Measurements from ENCODE around the gene INO80D. TPM values are rescaled to one million over a fixed set of nuclear protein-coding genes. Genes with fewer than 3 reads are reported as not detected.
"Not testable (repeated sequence)": the region's sequence is repeated elsewhere in the genome, so short reads cannot be mapped to it uniquely, and the experiment has no call there.

Gene INO80D, protein sequence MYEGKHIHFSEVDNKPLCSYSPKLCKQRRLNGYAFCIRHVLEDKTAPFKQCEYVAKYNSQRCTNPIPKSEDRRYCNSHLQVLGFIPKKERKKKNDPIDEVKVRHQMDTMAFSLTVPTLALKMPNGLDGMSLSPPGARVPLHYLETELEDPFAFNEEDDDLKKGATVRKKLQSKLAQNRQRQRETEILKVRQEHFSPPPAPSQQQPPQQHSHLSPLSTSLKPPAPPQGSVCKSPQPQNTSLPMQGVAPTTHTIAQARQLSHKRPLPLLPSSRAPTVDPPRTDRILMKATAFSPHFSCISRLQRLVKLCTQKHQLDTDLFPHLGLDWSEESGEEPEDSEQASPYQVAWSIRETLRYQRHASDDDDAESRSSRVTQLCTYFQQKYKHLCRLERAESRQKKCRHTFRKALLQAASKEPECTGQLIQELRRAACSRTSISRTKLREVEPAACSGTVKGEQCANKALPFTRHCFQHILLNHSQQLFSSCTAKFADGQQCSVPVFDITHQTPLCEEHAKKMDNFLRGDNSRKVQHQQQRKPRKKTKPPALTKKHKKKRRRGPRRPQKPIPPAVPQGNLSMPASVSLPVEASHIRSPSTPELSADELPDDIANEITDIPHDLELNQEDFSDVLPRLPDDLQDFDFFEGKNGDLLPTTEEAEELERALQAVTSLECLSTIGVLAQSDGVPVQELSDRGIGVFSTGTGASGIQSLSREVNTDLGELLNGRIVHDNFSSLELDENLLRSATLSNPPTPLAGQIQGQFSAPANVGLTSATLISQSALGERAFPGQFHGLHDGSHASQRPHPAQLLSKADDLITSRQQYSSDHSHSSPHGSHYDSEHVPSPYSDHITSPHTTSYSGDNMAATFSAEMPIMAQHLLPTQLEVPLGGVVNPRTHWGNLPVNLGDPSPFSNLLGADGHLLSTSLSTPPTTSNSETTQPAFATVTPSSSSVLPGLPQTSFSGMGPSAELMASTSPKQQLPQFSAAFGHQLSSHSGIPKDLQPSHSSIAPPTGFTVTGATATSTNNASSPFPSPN
- polyA plus RNA-seq (2011; rRNA removed): 3.3 and 3.6 TPM in 2 replicates
- 20.4 and 24.9 TPM in 2 replicates for polyA minus RNA-seq (2011; rRNA and poly(A)+ RNA removed)

DNA sequence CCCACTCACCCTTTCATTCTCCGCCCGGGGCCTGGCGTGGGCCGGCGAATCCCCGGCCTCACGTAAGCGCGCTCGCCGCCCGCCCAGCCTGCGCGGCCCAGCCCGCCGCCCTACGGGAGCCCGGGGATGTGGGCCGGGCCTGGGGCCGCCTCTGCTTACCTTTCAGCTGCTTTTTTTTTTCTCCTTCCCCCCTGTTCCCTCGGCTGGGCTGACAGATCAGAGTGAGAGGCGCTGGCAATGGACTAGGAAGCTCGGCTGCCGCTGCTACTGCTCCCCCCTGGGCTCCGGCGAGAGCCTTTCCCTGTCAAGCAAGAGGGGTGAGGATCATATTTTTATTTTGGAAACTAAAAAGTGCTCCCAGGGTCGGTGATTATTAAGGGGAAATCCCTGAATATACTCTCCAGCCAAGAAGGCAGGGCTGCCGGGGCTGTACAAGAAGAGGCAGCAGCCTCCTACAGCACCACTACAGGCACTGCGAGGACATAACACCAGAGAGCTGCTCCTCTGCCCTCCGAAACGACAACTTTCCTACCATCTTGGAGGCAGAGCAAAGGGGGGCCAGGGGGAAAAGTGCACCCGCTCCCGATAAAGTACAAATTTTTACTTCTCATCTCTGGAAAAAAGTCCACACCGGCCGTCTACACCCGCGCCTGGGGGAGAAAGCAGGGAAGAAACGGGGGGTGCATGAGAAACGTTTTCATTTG lies at the start of gene INO80D:
Gene INO80D, minus strand, starts transcription at position 433 of the 704 bp plus-strand sequence. CDS start 23,158 bp downstream, outside the sequence.
- TF ChIP-seq, protein P1, sequence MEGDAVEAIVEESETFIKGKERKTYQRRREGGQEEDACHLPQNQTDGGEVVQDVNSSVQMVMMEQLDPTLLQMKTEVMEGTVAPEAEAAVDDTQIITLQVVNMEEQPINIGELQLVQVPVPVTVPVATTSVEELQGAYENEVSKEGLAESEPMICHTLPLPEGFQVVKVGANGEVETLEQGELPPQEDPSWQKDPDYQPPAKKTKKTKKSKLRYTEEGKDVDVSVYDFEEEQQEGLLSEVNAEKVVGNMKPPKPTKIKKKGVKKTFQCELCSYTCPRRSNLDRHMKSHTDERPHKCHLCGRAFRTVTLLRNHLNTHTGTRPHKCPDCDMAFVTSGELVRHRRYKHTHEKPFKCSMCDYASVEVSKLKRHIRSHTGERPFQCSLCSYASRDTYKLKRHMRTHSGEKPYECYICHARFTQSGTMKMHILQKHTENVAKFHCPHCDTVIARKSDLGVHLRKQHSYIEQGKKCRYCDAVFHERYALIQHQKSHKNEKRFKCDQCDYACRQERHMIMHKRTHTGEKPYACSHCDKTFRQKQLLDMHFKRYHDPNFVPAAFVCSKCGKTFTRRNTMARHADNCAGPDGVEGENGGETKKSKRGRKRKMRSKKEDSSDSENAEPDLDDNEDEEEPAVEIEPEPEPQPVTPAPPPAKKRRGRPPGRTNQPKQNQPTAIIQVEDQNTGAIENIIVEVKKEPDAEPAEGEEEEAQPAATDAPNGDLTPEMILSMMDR (IDR thresholded peaks at IDR 0.05; ENCODE audit: insufficient read depth, low read depth, low read length): peak; percentile 60
- POLR2A ChIA-PET: interaction anchor here (1.0 kb wide), 1 partner anchor 127 kb away, joined by 3 read pairs; a partner anchor contains a TSS
- Histone ChIP-seq H3K27me3 (ENCODE audit: control insufficient read depth, insufficient read depth, low read length) (no peaks in the 10 kb centered on the region), H3K36me3 (ENCODE audit: control insufficient read depth, insufficient read depth, low read length) (no peaks in the 10 kb centered on the region), H3K4me3 (ENCODE audit: low read depth, low read length) (peak within 1 kb of the TSS; percentile 53)
- DNase-seq (ENCODE audit: low read depth): peak; percentile 27
- CTCF ChIA-PET: interaction anchor here (0.6 to 1.8 kb wide), 5 partner anchors 9 to 16 kb away, joined by 3 to 5 read pairs (median 3); no protein-coding TSS in a partner anchor

DNA sequence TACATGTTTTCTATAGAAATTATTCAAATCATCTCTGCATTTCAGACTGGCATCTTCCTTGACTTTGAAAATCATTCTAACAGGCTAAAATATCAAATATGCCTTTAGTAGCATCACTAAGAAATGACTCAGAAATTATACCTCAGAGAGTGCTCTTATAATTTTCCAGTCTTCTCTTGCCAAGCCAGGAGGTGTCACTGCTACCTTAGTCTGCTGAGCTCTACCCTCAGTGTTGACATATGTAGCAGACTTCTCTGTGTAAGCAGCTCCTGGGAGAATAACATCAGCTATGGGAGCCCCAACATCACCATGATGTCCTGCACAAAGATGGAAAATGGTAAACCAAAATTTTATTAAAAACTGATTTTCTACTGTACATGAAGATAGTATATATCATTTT lies 41.7 kb upstream of the INO80D start:
- no peak for DNase-seq (ENCODE audit: low read depth)
- ChIA-PET POLR2A (no interaction called here), CTCF (no interaction called here)

DNA sequence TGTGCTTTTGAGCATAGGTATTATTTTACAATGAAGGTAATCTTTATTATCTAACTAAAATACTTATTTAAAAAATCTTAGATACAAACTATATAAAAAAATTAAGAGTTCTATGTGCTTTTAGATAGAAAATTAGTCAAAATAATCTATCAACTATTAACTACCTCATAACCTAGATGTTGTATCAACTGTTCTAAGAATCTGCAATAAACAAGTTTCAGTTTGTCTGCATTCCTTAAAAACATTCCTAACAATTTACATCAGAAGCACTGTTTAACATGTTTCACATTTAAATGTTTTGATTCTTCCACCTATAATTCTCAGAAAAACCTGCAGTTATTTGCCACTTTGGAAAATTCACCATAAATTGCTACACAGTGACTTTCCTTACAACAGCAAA lies 39.9 kb upstream of the INO80D start:
- TF ChIP-seq, protein P1 (IDR thresholded peaks at IDR 0.05; ENCODE audit: insufficient read depth, low read depth, low read length): no peak
- Histone ChIP-seq H3K36me3 (ENCODE audit: control insufficient read depth, insufficient read depth, low read length) (peaks cover 3% of the 10 kb centered on the region), H3K27me3 (ENCODE audit: control insufficient read depth, insufficient read depth, low read length) (no peaks in the 10 kb centered on the region), H3K4me3 (ENCODE audit: low read depth, low read length) (no peak overlapping the region)
- DNase-seq (ENCODE audit: low read depth): no peak
- POLR2A ChIA-PET: no interaction called here
- CTCF ChIA-PET: no interaction called here

More for the DNA sequence above, 41.7 kb upstream of the INO80D start:
- TF ChIP-seq, protein P1 (IDR thresholded peaks at IDR 0.05; ENCODE audit: insufficient read depth, low read depth, low read length): no peak
- Histone ChIP-seq H3K27me3 (ENCODE audit: control insufficient read depth, insufficient read depth, low read length) (no peaks in the 10 kb centered on the region), H3K4me3 (ENCODE audit: low read depth, low read length) (no peak overlapping the region), H3K36me3 (ENCODE audit: control insufficient read depth, insufficient read depth, low read length) (peaks cover 3% of the 10 kb centered on the region)

DNA sequence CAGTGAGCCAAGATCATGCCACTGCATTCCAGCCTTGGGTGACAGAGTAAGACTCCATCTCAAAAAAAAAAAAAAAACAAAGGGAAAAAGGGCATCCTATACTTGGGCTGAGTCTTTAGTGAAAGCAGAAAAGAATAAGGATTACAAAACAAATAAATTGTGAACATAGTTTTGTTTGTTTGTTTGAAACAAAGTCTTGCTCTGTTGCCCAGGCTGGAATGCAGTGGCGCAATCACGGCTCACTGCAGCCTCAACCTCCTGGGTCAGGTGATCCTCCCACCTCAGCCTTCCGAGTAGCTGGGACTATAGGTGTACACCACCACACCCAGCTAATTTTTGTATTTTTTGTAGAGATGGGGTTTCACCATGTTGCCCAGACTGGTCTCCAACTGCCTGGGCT lies 36.6 kb upstream of the INO80D start:
- H3K27me3 ChIP-seq (ENCODE audit: control insufficient read depth, insufficient read depth, low read length); H3K36me3 ChIP-seq (ENCODE audit: control insufficient read depth, insufficient read depth, low read length); DNase-seq (ENCODE audit: low read depth); H3K4me3 ChIP-seq (ENCODE audit: low read depth, low read length); POLR2A ChIA-PET: not testable (repeated sequence)
- CTCF ChIA-PET: interaction anchor here (1.0 kb wide), 1 partner anchor 137 kb away, joined by 3 read pairs; no protein-coding TSS in a partner anchor

DNA sequence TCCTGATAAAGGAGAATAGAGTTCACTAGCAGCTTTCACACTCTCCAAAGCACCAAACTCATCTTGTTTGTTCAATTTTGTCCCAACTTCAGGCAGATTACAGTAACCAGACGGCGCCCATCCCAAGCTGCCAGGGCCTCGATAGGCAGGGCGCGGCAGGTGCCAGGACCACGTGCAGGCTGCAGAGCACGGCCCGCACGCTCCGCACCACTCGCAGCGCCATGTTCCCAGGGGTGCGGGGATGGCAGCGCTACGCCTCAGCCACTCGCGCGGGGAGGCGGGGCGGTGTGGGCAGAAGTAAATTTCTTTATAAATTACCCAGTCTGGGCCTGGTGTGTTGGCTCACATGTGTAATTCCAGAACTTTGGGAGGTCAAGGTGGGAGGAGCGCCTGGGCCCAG lies 30.3 kb upstream of the INO80D start:
- TF ChIP-seq, protein P1 (IDR thresholded peaks at IDR 0.05; ENCODE audit: insufficient read depth, low read depth, low read length): no peak
- no peak for DNase-seq (ENCODE audit: low read depth)
- H3K27me3 ChIP-seq (ENCODE audit: control insufficient read depth, insufficient read depth, low read length): no peaks in the 10 kb centered on the region
- ChIA-PET CTCF (interaction anchor here (1.0 kb wide), 1 partner anchor 29 kb away, joined by 3 read pairs; no protein-coding TSS in a partner anchor), POLR2A (no interaction called here)
- H3K4me3 ChIP-seq (ENCODE audit: low read depth, low read length): no peak overlapping the region
- peaks cover 5% of the 10 kb centered on the region for H3K36me3 ChIP-seq (ENCODE audit: control insufficient read depth, insufficient read depth, low read length)
